Measurements from ENCODE around the gene DUSP5. TPM values are rescaled to one million over a fixed set of nuclear protein-coding genes. Genes with fewer than 3 reads are reported as not detected.

The DUSP5 gene
- total RNA-seq, 1 donor from 2014 or later: 0.34 TPM

GRCh38 chr10:110475722-110476515 is 21.8 kb upstream of the DUSP5 start:
- no peak for DNase-seq (ENCODE audit: low spot score)
- H3K9me3 Mint-ChIP-seq: no peaks in the 10 kb centered on the region
- no peaks in the 10 kb centered on the region for H3K36me3 Mint-ChIP-seq
- no peaks in the 10 kb centered on the region for H3F3A ChIP-seq (ENCODE audit: low read depth)
- H4K20me1 ChIP-seq (ENCODE audit: low read depth): no peaks in the 10 kb centered on the region
- H3K4me1 ChIP-seq: no peaks in the 10 kb centered on the region
- H3K9me3 ChIP-seq (ENCODE audit: low read depth): no peaks in the 10 kb centered on the region
- H3K27me3 ChIP-seq: no peaks in the 10 kb centered on the region
- peaks cover 16% of the 10 kb centered on the region for H3K4me1 Mint-ChIP-seq
- no peaks in the 10 kb centered on the region for H3K79me2 ChIP-seq (ENCODE audit: low read depth)
- H3K27ac Mint-ChIP-seq: no peak overlapping the region
- H3K4me3 Mint-ChIP-seq: no peak overlapping the region
- peak overlapping the region; percentile 42 for H2AFZ ChIP-seq (replicated peaks)
- H3K4me3 ChIP-seq: no peak overlapping the region
- H3K4me2 ChIP-seq: no peak overlapping the region
- H3K9ac ChIP-seq: no peak overlapping the region
- H3K27me3 Mint-ChIP-seq (ENCODE audit: insufficient read depth, low read depth): peaks cover 4% of the 10 kb centered on the region
- no peaks in the 10 kb centered on the region for H3K36me3 ChIP-seq
- TF ChIP-seq CTCF (IDR thresholded peaks at IDR 0.05) (no peak), EZH2phosphoT487 (IDR thresholded peaks at IDR 0.05) (no peak)
- no peak overlapping the region for H3K27ac ChIP-seq

GRCh38 chr10:110479710-110480109 is 18.0 kb upstream of the DUSP5 start:
- Histone ChIP-seq H4K20me1 (ENCODE audit: low read depth) (no peaks in the 10 kb centered on the region), H3K4me1 (no peaks in the 10 kb centered on the region), H3K9ac (no peak overlapping the region), H3K27ac (no peak overlapping the region), H3F3A (ENCODE audit: low read depth) (no peaks in the 10 kb centered on the region), H3K36me3 (no peaks in the 10 kb centered on the region), H3K4me3 (no peak overlapping the region), H3K9me3 (ENCODE audit: low read depth) (no peaks in the 10 kb centered on the region), H2AFZ (replicated peaks) (no peak overlapping the region), H3K4me2 (no peak overlapping the region), H3K27me3 (no peaks in the 10 kb centered on the region), H3K79me2 (ENCODE audit: low read depth) (no peaks in the 10 kb centered on the region)
- TF ChIP-seq EZH2 (IDR thresholded peaks at IDR 0.05) (no peak), CTCF (IDR thresholded peaks at IDR 0.05) (no peak), EZH2phosphoT487 (IDR thresholded peaks at IDR 0.05) (no peak)
- no peak for DNase-seq (ENCODE audit: low spot score)
- Mint-ChIP-seq H3K36me3 (no peaks in the 10 kb centered on the region), H3K4me1 (peaks cover 3% of the 10 kb centered on the region), H3K27me3 (ENCODE audit: insufficient read depth, low read depth) (no peaks in the 10 kb centered on the region), H3K27ac (no peak overlapping the region), H3K9me3 (no peaks in the 10 kb centered on the region), H3K4me3 (no peak overlapping the region)

- H3K27me3 Mint-ChIP-seq (ENCODE audit: insufficient read depth, low read depth): peaks cover under 1% of the 10 kb centered on the region
- no peak for DNase-seq (ENCODE audit: low spot score)
- TF ChIP-seq CTCF (IDR thresholded peaks at IDR 0.05) (no peak), EZH2phosphoT487 (IDR thresholded peaks at IDR 0.05) (no peak), EZH2 (IDR thresholded peaks at IDR 0.05) (no peak)
These were observed 17.3 kb upstream of the DUSP5 start for GRCh38 chr10:110480387-110480786.

More at GRCh38 chr10:110480387-110480786, 17.3 kb upstream of the DUSP5 start:
- Histone ChIP-seq H3K9ac (no peak overlapping the region), H3K4me2 (no peak overlapping the region), H2AFZ (replicated peaks) (no peak overlapping the region), H3K4me3 (no peak overlapping the region), H3K36me3 (no peaks in the 10 kb centered on the region), H3K79me2 (ENCODE audit: low read depth) (no peaks in the 10 kb centered on the region), H3K27me3 (no peaks in the 10 kb centered on the region), H3K9me3 (ENCODE audit: low read depth) (no peaks in the 10 kb centered on the region), H3F3A (ENCODE audit: low read depth) (no peaks in the 10 kb centered on the region), H4K20me1 (ENCODE audit: low read depth) (no peaks in the 10 kb centered on the region), H3K27ac (no peak overlapping the region), H3K4me1 (no peaks in the 10 kb centered on the region)
- no peak overlapping the region for H3K4me3 Mint-ChIP-seq
- H3K36me3 Mint-ChIP-seq: no peaks in the 10 kb centered on the region
- H3K4me1 Mint-ChIP-seq: no peaks in the 10 kb centered on the region
- H3K27ac Mint-ChIP-seq: peak overlapping the region; percentile 70
- no peaks in the 10 kb centered on the region for H3K9me3 Mint-ChIP-seq

Measured in neural progenitor cell (in vitro differentiated cells).